Adrenal gland (tissue), 5 donors: ENCODE measurements around the gene DYNC1I1.

Experiments used
- CTCF ChIP-seq, 6 experiments: fragments of 450-650 bp in 4 of 6; fragments of 200-600 bp in 2 of 6; sonication (generic) in 1 of 6; IDR thresholded peaks; 1 replicate in 5 of 6; 2 replicates in 1 of 6; pipeline versions ENCODE4 v1.5.1 to v1.8.0; 2016 to 2021; ENCODE audit warnings: antibody characterized with exemption in 6 of 6, mild to moderate bottlenecking in 2 of 6, moderate library complexity in 1 of 6
- POLR2A ChIP-seq, 2 donors: fragments of 450-650 bp; IDR thresholded peaks; one replicate each; pipeline ENCODE4 v1.6.1; 2017; ENCODE audit warnings: antibody characterized with exemption in 2 of 2, mild to moderate bottlenecking in 2 of 2, moderate library complexity in 1 of 2
- donor health status: DM: no; HTN: no; CAD: no.

- TF ChIP-seq POLR2A (IDR thresholded peaks at IDR 0.05), result no peak
- TF ChIP-seq CTCF (IDR thresholded peaks at IDR 0.05), result no peak
Observed at GRCh38 chr7:96021568-96021967, 249.2 kb downstream of the DYNC1I1 start.
